Coronary artery (tissue), 2 donors: Measurements from ENCODE around the gene IKBKE.

Source experiments
- DNase-seq: peaks from one replicate; pipeline ENCODE4 v3.0.0-alpha.2; 2017; ENCODE audit warnings: low spot score
- H3K27ac ChIP-seq, 2 donors: fragments of 200-600 bp; sonication (generic); one replicate each; pipeline ENCODE4 v1.5.1; 2016 to 2019
- H3K4me3 ChIP-seq: fragments of 200-600 bp; sonication (generic); 2 replicates; pipeline ENCODE4 v1.5.1; 2016; ENCODE audit warnings: mild to moderate bottlenecking, moderate library complexity
- CTCF ChIP-seq: fragments of 200-600 bp; sonication (generic); IDR thresholded peaks from one replicate; pipeline ENCODE4 v1.5.1; 2019; ENCODE audit warnings: antibody characterized with exemption

IKBKE gene

DNA sequence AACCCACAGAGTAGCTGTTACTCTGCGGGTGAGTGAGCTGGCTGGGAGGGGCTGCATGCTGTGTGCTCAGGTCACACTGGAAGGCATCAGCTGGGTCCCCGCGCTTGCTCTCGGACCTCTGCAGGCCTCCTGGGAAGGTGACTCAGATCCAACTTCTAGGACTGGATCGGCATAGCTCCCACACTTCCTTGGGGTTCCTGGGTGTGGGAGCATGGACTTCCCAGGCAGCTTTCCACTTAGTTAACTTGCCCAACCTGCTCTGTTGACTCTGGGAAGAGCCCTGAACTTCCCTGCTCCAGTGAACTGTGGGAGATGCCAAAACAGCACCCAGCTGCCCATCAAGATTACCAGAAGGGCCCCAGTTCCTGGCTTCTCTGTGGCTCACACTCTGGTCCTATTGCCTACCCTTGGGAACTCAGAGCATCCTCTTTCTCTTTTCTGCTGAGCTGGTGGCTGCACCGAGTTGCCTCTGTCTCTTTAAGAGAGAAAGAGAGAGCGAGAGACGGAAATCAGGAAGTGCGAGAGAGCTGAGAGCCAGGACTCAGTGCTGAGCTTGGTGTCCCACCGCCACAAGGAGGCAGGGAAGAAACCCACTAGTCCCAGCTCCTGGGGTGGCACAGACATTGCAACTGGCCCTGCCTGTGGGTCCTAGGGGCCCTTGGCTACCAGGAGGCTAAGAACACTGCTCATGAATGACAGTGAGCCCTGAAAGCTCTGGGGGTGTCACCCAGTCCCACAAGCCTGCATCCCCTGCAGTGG, at the start of gene IKBKE:
TSS of gene IKBKE (plus strand) at position 544 of the 759 bp plus-strand sequence. CDS start 2,752 bp downstream, outside the sequence.
- Histone ChIP-seq H3K4me3 (peak within 1 kb of the TSS; percentile 80), H3K27ac (peak within 1 kb of the TSS; percentile 24 to 62)
- no peak for DNase-seq
- no peak for TF ChIP-seq CTCF

DNA sequence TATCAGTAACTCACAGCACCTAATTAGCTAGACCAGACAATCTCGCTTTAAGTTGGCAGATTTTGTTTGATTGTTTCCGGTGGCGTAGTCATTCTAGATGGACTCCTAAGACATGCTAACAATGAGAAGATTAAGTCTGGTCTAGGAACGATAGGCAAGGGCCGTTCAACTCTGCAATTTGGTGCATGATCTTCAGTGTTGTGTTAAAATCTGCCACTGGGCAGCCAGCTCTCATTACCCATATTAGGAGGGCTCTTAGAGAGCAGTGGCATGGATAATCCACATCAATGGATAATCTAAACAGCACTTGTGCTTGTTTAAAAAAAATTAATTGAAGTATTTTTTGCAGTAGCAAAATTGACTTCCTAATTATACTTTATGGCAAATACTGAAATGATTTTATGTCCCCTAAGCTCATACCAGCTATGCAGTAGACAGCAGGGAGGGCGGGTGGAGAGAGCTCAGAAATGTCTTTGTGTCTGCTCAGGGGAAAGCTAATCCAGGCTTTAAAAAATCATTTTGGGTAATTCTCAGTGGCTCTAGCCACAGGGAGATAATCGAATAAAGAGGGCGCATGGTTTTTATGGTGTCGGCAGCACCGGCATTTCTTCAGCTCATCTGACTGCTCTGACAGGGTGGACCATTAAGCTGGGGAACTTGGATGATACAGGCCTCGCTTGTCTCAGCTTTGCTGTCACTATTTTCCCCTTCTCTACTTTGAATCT, 48.5 kb upstream of the IKBKE start:
- Histone ChIP-seq H3K27ac (no peak overlapping the region), H3K4me3 (no peak overlapping the region)
- TF ChIP-seq CTCF, result no peak
- no peak for DNase-seq

- TF ChIP-seq CTCF, result no peak
- Histone ChIP-seq H3K4me3 (no peak overlapping the region), H3K27ac (no peak overlapping the region)
- DNase-seq, result no peak
Observed at GRCh38 chr1:206422525-206422924, 47.8 kb upstream of the IKBKE start.

- no peak for DNase-seq
- no peak overlapping the region for H3K27ac ChIP-seq
- no peak for TF ChIP-seq CTCF
- H3K4me3 ChIP-seq, result no peak overlapping the region
Observed at GRCh38 chr1:206427291-206427690, 43.0 kb upstream of the IKBKE start.

GRCh38 chr1:206429421-206429820, 40.9 kb upstream of the IKBKE start:
- no peak for TF ChIP-seq CTCF
- DNase-seq, result no peak
- Histone ChIP-seq H3K4me3 (no peak overlapping the region), H3K27ac (peak overlapping the region in 1 of 2 donors; percentile 17)

DNA sequence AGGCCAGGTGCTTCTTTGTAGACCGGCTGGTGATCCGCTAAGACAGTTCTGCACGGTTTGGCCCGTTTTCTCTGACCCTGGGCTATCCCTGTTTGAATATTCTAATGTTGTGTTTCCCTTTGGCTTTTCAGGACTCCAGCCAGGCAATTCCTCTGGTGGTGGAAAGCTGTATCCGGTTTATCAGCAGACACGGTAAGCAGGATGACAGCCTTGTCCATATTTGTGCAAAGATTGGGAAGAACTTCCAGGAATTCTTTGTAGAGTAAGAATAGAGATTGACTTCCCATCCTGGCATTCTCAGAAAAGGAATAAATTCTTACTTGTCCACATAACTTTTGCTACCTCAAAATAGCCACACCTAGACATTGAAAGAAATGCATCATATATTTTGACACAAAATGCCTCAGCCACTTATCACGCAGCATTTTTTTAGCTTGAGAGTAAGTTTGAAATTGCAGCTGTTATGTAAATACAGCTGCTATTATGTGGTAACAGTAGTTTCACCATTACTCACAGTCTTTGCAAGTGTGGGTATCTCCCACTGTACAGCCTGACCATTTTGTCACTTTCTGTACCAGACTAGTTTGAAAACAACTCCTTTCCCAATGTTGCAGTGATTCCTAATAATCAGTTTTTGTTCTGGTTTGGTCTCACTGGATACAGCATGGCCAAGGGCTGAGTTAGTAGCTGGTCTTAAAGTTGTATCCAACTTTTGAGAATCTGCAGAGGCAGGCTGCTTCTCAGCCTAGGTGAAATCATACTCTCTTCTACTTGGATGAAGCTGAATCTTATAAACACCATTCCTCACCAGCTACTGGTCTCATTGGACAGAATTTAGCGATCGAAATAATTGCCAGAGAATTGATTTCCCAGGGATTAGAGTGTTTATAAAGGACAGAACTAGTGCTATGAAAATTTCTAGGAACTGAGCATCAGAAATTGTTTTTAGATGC, 40.0 kb upstream of the IKBKE start:
- no peak for TF ChIP-seq CTCF
- peak overlapping the region in 1 of 2 donors; percentile 34 for H3K27ac ChIP-seq
- no peak overlapping the region for H3K4me3 ChIP-seq
- DNase-seq, result no peak
